ENCODE measurements around the gene KCNA10. TPM values are rescaled to one million over a fixed set of nuclear protein-coding genes. Genes with fewer than 3 reads are reported as not detected.

Gene KCNA10
- total RNA-seq (2014; rRNA removed; shearing (Covaris generic)), result not detected in 2 replicates
- not detected in 2 replicates for total RNA-seq (2022)
- not detected for Bru-seq, nascent RNA
- not detected for BruChase-seq, experiment 1, labeled RNA remaining after a 6-hour chase
- not detected for BruChase-seq, experiment 2, labeled RNA remaining after a 2-hour chase
- long read RNA-seq, result 0 reads

DNA sequence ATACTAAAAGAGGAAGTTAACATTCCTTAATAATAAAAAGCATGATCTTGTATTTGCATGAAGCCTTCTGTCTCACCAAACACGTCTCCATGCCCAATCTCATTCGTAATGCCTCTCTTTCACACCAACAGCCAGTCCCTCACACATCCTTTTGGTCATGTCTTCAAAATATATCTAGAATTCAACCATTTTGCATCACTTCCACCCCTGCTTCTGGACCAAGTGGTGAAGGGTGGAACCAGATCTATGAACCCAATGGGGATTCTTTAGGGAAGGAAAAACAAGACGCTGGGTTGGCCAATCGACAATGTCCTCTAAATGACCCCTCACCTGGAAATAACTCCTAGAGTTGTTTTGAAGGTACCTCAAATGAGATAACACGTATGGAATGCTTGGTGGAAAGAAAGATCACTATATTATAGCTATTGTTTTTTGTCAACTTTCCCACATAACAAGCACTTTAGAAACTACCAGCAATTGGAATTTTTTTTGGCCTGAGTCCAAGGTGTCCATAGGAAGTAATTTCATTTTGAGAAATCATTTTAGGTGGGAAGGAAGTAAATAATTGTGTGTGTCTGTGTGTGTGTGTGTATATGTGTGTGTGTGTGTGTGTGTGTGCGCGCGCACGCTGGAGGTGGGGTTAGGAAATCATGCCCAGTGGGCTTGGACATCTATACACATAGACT lies at the start of gene KCNA10:
KCNA10 (minus strand) TSS at position 51 of the 686 bp plus-strand sequence. CDS start 388 bp downstream, outside the sequence.
- H2AFZ ChIP-seq (ENCODE audit: low read length), result no peak within 1 kb of the TSS
- intact Hi-C loops (cut with micrococcal nuclease; ENCODE audit: unreplicated experiment), result no loop called here
- ChIA-PET CTCF (ENCODE audit: unreplicated experiment) (no interaction called here), POLR2A (no interaction called here)
- no peaks in the 10 kb centered on the region for H3K79me2 ChIP-seq (ENCODE audit: insufficient read depth, low read depth, low read length)
- H3K9me2 ChIP-seq (ENCODE audit: insufficient read depth, low read length), result no peaks in the 10 kb centered on the region
- no peaks in the 10 kb centered on the region for H3K9me3 ChIP-seq (ENCODE audit: low read length)
- no peak for DNase-seq (ENCODE audit: low spot score)
- BruUV-seq (replicated peaks), result no TSS peak
- no peaks in the 10 kb centered on the region for H3K4me1 ChIP-seq (ENCODE audit: insufficient read depth, low read length, poor library complexity, severe bottlenecking)
- no peak within 1 kb of the TSS for H3K27ac ChIP-seq (ENCODE audit: low read depth, low read length, poor library complexity, severe bottlenecking)
- no peak within 1 kb of the TSS for H3K4me2 ChIP-seq (ENCODE audit: low read length)
- no peak within 1 kb of the TSS for H3K4me3 ChIP-seq (ENCODE audit: low read depth, low read length, poor library complexity, severe bottlenecking)
- TF ChIP-seq, protein P1, sequence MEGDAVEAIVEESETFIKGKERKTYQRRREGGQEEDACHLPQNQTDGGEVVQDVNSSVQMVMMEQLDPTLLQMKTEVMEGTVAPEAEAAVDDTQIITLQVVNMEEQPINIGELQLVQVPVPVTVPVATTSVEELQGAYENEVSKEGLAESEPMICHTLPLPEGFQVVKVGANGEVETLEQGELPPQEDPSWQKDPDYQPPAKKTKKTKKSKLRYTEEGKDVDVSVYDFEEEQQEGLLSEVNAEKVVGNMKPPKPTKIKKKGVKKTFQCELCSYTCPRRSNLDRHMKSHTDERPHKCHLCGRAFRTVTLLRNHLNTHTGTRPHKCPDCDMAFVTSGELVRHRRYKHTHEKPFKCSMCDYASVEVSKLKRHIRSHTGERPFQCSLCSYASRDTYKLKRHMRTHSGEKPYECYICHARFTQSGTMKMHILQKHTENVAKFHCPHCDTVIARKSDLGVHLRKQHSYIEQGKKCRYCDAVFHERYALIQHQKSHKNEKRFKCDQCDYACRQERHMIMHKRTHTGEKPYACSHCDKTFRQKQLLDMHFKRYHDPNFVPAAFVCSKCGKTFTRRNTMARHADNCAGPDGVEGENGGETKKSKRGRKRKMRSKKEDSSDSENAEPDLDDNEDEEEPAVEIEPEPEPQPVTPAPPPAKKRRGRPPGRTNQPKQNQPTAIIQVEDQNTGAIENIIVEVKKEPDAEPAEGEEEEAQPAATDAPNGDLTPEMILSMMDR (conservative IDR thresholded peaks at IDR 0.05; ENCODE audit: low read length), result no peak
- no peak for TF ChIP-seq EZH2phosphoT487 (IDR thresholded peaks at IDR 0.05; ENCODE audit: borderline replicate concordance, low read depth, low read length)
- no peaks in the 10 kb centered on the region for H4K20me1 ChIP-seq (ENCODE audit: insufficient read depth, low read length)
- no peaks in the 10 kb centered on the region for H3K36me3 ChIP-seq (ENCODE audit: insufficient read depth, low read length)

DNA sequence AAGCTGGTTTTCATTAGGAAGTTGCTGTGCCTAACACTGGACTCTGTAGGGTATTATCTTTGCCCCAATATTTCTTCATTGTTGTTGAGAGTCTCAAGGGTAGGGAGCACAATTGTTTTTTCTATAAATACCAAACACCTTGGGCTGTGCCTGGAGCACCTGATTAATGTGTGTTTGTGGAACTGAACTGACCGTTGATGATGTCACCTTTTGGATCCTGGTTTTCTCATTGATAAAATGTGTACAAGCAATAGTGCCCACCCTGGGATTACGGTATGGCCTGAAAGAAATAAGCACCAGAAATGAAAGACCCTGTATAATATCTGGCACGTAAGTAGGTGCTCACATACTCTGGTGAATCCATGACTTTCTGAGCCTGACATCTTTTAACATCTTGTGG lies 47.9 kb upstream of the KCNA10 start:
- DNase-seq (ENCODE audit: low spot score), result no peak
- Histone ChIP-seq H2AFZ (ENCODE audit: low read length) (no peak overlapping the region), H3K79me2 (ENCODE audit: insufficient read depth, low read depth, low read length) (no peaks in the 10 kb centered on the region), H3K9me2 (ENCODE audit: insufficient read depth, low read length) (no peaks in the 10 kb centered on the region), H3K4me3 (ENCODE audit: low read depth, low read length, poor library complexity, severe bottlenecking) (no peak overlapping the region), H3K4me1 (ENCODE audit: insufficient read depth, low read length, poor library complexity, severe bottlenecking) (no peaks in the 10 kb centered on the region), H3K9me3 (ENCODE audit: low read length) (no peaks in the 10 kb centered on the region), H4K20me1 (ENCODE audit: insufficient read depth, low read length) (no peaks in the 10 kb centered on the region), H3K4me2 (ENCODE audit: low read length) (no peak overlapping the region), H3K27ac (ENCODE audit: low read depth, low read length, poor library complexity, severe bottlenecking) (no peak overlapping the region), H3K36me3 (ENCODE audit: insufficient read depth, low read length) (no peaks in the 10 kb centered on the region)
- TF ChIP-seq, protein P1 (conservative IDR thresholded peaks at IDR 0.05; ENCODE audit: low read length), result no peak
- TF ChIP-seq EZH2phosphoT487 (IDR thresholded peaks at IDR 0.05; ENCODE audit: borderline replicate concordance, low read depth, low read length), result no peak
- intact Hi-C loops (cut with micrococcal nuclease; ENCODE audit: unreplicated experiment), result no loop called here
- no TSS peak for BruUV-seq (replicated peaks)
- POLR2A ChIA-PET, result no interaction called here
- CTCF ChIA-PET (ENCODE audit: unreplicated experiment), result no interaction called here

DNA sequence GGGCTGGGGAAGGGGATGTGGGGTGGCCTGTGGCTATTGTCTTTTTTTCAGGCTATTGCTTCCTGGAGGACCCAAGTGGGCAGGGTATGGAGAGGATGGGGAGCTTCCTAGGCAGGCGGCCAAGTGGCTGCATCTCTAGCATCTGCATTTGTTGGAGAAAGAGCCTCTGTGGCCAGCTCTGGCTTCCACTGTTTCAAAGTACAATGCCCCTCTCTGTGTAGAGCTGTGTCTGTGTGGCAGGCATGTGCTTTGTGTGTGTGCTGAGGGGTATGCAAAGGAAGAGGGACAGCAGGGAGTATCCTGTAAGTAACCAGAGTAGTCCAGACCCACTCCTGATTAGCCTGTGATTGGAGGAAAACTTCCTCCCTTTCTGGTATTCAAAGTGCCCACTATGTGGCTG lies 46.6 kb upstream of the KCNA10 start:
- no peaks in the 10 kb centered on the region for H4K20me1 ChIP-seq (ENCODE audit: insufficient read depth, low read length)
- H3K9me3 ChIP-seq (ENCODE audit: low read length), result no peaks in the 10 kb centered on the region
- H2AFZ ChIP-seq (ENCODE audit: low read length), result no peak overlapping the region
- TF ChIP-seq EZH2phosphoT487 (IDR thresholded peaks at IDR 0.05; ENCODE audit: borderline replicate concordance, low read depth, low read length), result no peak
- TF ChIP-seq, protein P1 (conservative IDR thresholded peaks at IDR 0.05; ENCODE audit: low read length), result no peak
- no peaks in the 10 kb centered on the region for H3K4me1 ChIP-seq (ENCODE audit: insufficient read depth, low read length, poor library complexity, severe bottlenecking)
- intact Hi-C loops (cut with micrococcal nuclease; ENCODE audit: unreplicated experiment), result no loop called here
- ChIA-PET POLR2A (interaction anchor here (1.5 kb wide), 1 partner anchor 9 kb away, joined by 7 read pairs; no protein-coding TSS in a partner anchor), CTCF (ENCODE audit: unreplicated experiment) (no interaction called here)
- H3K9me2 ChIP-seq (ENCODE audit: insufficient read depth, low read length), result no peaks in the 10 kb centered on the region
- H3K79me2 ChIP-seq (ENCODE audit: insufficient read depth, low read depth, low read length), result no peaks in the 10 kb centered on the region
- no peak overlapping the region for H3K27ac ChIP-seq (ENCODE audit: low read depth, low read length, poor library complexity, severe bottlenecking)
- H3K36me3 ChIP-seq (ENCODE audit: insufficient read depth, low read length), result no peaks in the 10 kb centered on the region
- no peak for DNase-seq (ENCODE audit: low spot score)
- no TSS peak for BruUV-seq (replicated peaks)
- H3K4me2 ChIP-seq (ENCODE audit: low read length), result no peak overlapping the region
- H3K4me3 ChIP-seq (ENCODE audit: low read depth, low read length, poor library complexity, severe bottlenecking), result no peak overlapping the region
